ENCODE results near the gene TBC1D3B. TPM values are rescaled to one million over a fixed set of nuclear protein-coding genes. Genes with fewer than 3 reads are reported as not detected.

The TBC1D3B gene
- total and polyA plus RNA-seq, 2 donors (not counting 3 experiments of a cell fraction or from before 2014, with no cell fraction given), result 0.81 to 3.3 TPM

GRCh38 chr17:36127199-36127893, 49.1 kb downstream of the TBC1D3B start:
- no peak for TF ChIP-seq EZH2 (IDR thresholded peaks at IDR 0.05; ENCODE audit: borderline replicate concordance, low read depth, low read length, severe bottlenecking)
- no peak for TF ChIP-seq CTCF (IDR thresholded peaks at IDR 0.05; ENCODE audit: extremely low read depth in 1 of 2, insufficient read depth in 1 of 2, low read depth in 1 of 2, low read length in 2 of 2)
- TF ChIP-seq POLR2A (IDR thresholded peaks at IDR 0.05; ENCODE audit: low read depth, low read length), result no peak
- no peak for TF ChIP-seq GATA2 (IDR thresholded peaks at IDR 0.05; ENCODE audit: insufficient read depth, insufficient read length, low read depth, low read length)
- TF ChIP-seq FOS (IDR thresholded peaks at IDR 0.05; ENCODE audit: borderline replicate concordance, insufficient read depth, low read length), result no peak
- no peak for TF ChIP-seq POLR2AphosphoS5 (IDR thresholded peaks at IDR 0.05; ENCODE audit: insufficient read depth, low read depth, low read length)
- TF ChIP-seq JUN (IDR thresholded peaks at IDR 0.05; ENCODE audit: borderline replicate concordance, insufficient read depth, insufficient read length, low read depth), result no peak
- no peak for TF ChIP-seq MYC (IDR thresholded peaks at IDR 0.05; ENCODE audit: low read depth, low read length)
- TF ChIP-seq, protein P1, sequence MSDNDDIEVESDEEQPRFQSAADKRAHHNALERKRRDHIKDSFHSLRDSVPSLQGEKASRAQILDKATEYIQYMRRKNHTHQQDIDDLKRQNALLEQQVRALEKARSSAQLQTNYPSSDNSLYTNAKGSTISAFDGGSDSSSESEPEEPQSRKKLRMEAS (IDR thresholded peaks at IDR 0.05; ENCODE audit: insufficient read depth, insufficient read length), result no peak
- Histone ChIP-seq H3K79me2 (ENCODE audit: control insufficient read depth, insufficient read depth, low read length) (no peaks in the 10 kb centered on the region), H3K27ac (ENCODE audit: insufficient read depth, low read depth, low read length) (no peak overlapping the region), H3K27me3 (ENCODE audit: control insufficient read depth in 2 of 2, insufficient read depth in 2 of 2, low read length in 2 of 2) (peaks cover 0 to under 1% of the 10 kb centered on the region in 2 experiments), H3K4me2 (ENCODE audit: insufficient read depth, low read length) (no peak overlapping the region), H4K20me1 (replicated peaks; ENCODE audit: control insufficient read depth, extremely low read depth, insufficient read depth, low read length) (no peaks in the 10 kb centered on the region), H3K9me3 (replicated peaks; ENCODE audit: control insufficient read depth, insufficient read depth, low read length) (no peaks in the 10 kb centered on the region), H3K9me1 (replicated peaks; ENCODE audit: control insufficient read depth, extremely low read depth, insufficient read depth, low read length) (no peaks in the 10 kb centered on the region), H3K4me3 (replicated peaks in 1 of 3; ENCODE audit: insufficient read depth in 1 of 3, low read depth in 1 of 3, low read length in 3 of 3) (no peak overlapping the region), H2AFZ (ENCODE audit: low read depth, low read length) (no peak overlapping the region), H3K36me3 (ENCODE audit: control insufficient read depth in 2 of 2, extremely low read depth in 1 of 2, insufficient read depth in 2 of 2, low read length in 2 of 2) (no peaks in the 10 kb centered on the region), H3K9ac (replicated peaks; ENCODE audit: extremely low read depth, insufficient read depth, low read length) (no peak overlapping the region), H3K4me1 (ENCODE audit: control insufficient read depth, extremely low read depth, insufficient read depth, low read length) (no peaks in the 10 kb centered on the region)
- ChIA-PET POLR2A (no interaction called here), CTCF (no interaction called here)
- intact Hi-C loops (cut with micrococcal nuclease), result no loop called here
- FAIRE-seq (no peak), DNase-seq (ENCODE audit: low read depth, low spot score) (no peak)
- BruUV-seq (replicated peaks), result no TSS peak
- dilution Hi-C loops (cut with MboI; ENCODE audit: extremely low pct_ligation_motif_present, low sequenced_read_pairs), result no loop called here

Data from endothelial cell of umbilical vein (primary cell).